CD8-positive, alpha-beta memory T cell (primary cell): ENCODE data around the gene EMD. TPM values are rescaled to one million over a fixed set of nuclear protein-coding genes. Genes with fewer than 3 reads are reported as not detected.

Source experiments
- CTCF ChIA-PET: fragments of 350-600 bp; sonication (Branson Sonifier 250); formaldehyde crosslinking; loops from one replicate; lab custom pipeline; 2021; ENCODE audit warnings: antibody characterized with exemption; lab: Charles Lee
- POLR2A ChIA-PET: fragments of 350-600 bp; sonication (Branson Sonifier 250); formaldehyde crosslinking; loops from one replicate; lab custom pipeline; 2021; ENCODE audit warnings: antibody characterized with exemption; lab: Charles Lee
- DNase-seq, 5 donors: peaks; one replicate each; pipeline versions ENCODE4 v3.0.0 to v3.0.0-alpha.2; 2020 to 2022; ENCODE audit warnings: mixed read lengths in 1 of 5
- H3K27ac ChIP-seq: one replicate; pipeline ENCODE4 v1.7.0; 2013; ENCODE audit warnings: low read depth, mild to moderate bottlenecking, low read length, moderate library complexity
- H3K27me3 ChIP-seq: 2 replicates; pipeline ENCODE4 v1.7.0; 2013; ENCODE audit warnings: low read length, mild to moderate bottlenecking; ENCODE audit not compliant: insufficient read depth, poor library complexity, severe bottlenecking
- H3K36me3 ChIP-seq: 2 replicates; pipeline ENCODE4 v1.7.0; 2013; ENCODE audit warnings: mild to moderate bottlenecking, low read length, moderate library complexity; ENCODE audit not compliant: insufficient read depth
- H3K4me1 ChIP-seq: 2 replicates; pipeline ENCODE4 v1.7.0; 2013; ENCODE audit warnings: mild to moderate bottlenecking, low read length, moderate library complexity; ENCODE audit not compliant: insufficient read depth
- H3K4me3 ChIP-seq: 2 replicates; pipeline ENCODE4 v1.7.0; 2013; ENCODE audit warnings: mild to moderate bottlenecking, low read length
- H3K9me3 ChIP-seq: 2 replicates; pipeline ENCODE4 v1.7.0; 2013; ENCODE audit warnings: mild to moderate bottlenecking, low read length
- H3K27ac Mint-ChIP-seq, 8 donors: one replicate each; pipeline ENCODE4 v1.8.0; 2020 to 2021; ENCODE audit warnings: mixed read lengths in 8 of 8, mild to moderate bottlenecking in 6 of 8, inconsistent platforms in 3 of 8, moderate library complexity in 3 of 8
- H3K27me3 Mint-ChIP-seq, 2 donors: one replicate each; pipeline ENCODE4 v1.8.0; 2020 to 2021; ENCODE audit warnings: mixed read lengths in 2 of 2, mild to moderate bottlenecking in 1 of 2, moderate library complexity in 1 of 2
- H3K36me3 Mint-ChIP-seq, 3 donors: one replicate each; pipeline ENCODE4 v1.8.0; 2020 to 2021; ENCODE audit warnings: mixed read lengths in 3 of 3, inconsistent platforms in 1 of 3, mild to moderate bottlenecking in 1 of 3
- H3K4me1 Mint-ChIP-seq, 3 donors: one replicate each; pipeline ENCODE4 v1.8.0; 2020 to 2021; ENCODE audit warnings: mixed read lengths in 3 of 3, inconsistent platforms in 1 of 3, mild to moderate bottlenecking in 1 of 3
- H3K4me3 Mint-ChIP-seq, 7 donors: one replicate each; pipeline ENCODE4 v1.8.0; 2020 to 2021; ENCODE audit warnings: mixed read lengths in 7 of 7, mild to moderate bottlenecking in 6 of 7, moderate library complexity in 4 of 7, inconsistent platforms in 2 of 7
- H3K9me3 Mint-ChIP-seq, 5 donors: one replicate each; pipeline ENCODE4 v1.8.0; 2020 to 2022; ENCODE audit warnings: mixed read lengths in 5 of 5, mild to moderate bottlenecking in 3 of 5, moderate library complexity in 2 of 5, inconsistent platforms in 1 of 5
- polyA plus RNA-seq: library from polyadenylated mRNA; unstranded; fragments of 300-500 nt; fragmentation: Illumina TruSeq; gene quantifications from one replicate; pipeline ENCODE4 v1.2.3, GENCODE V29; 2021
- total RNA-seq, 2 experiments: library from RNA; stranded (reverse); gene quantifications; one replicate each; pipeline ENCODE4 v1.2.3, GENCODE V29; 2021

The EMD gene
- total and polyA plus RNA-seq, 3 experiments from 2014 or later = 37.2 to 119 (median 107) TPM

DNA sequence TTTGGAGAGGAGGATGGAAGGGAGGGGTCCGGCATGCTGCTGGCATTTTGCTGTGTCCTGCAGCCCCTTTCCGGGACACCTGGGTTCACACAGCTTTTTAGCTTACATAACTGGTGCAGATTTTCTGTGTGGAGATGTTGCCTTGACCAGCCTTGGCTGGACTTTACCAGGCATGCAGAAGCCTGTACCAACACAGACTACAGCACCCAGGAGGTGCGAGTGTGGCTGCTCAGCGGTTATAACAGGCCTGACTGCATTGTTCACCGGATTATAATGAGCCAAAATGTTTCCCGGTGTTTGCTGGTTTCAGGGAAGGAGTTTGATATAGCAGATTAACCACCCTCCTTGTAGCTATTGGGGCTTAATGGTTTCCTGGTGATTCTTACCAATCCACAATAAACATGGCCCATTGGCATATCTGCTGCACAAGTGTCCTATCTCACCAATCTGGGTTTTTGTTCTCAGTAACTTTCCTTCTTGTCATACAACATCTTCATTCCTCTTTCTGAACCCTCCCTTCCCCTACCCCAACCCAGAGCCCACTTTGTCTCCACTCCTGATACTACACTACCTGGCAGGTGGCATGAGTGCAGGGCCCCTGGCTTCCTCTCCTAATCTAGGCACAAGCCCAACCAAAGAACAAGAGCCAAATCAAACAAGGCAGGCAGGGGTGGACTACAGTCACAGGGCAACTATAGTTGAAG is 23.0 kb downstream of the EMD start:
- Histone ChIP-seq H3K4me3 (no peak overlapping the region), H3K27ac (no peak overlapping the region), H3K36me3 (peaks cover 22% of the 10 kb centered on the region), H3K27me3 (no peaks in the 10 kb centered on the region), H3K4me1 (peaks cover 14% of the 10 kb centered on the region), H3K9me3 (no peaks in the 10 kb centered on the region)
- Mint-ChIP-seq H3K27me3 (peaks cover 0 to 25% of the 10 kb centered on the region in 2 donors), H3K9me3 (no peaks in the 10 kb centered on the region), H3K4me1 (peaks cover 17 to 31% (median 21%) of the 10 kb centered on the region in 3 donors), H3K36me3 (peaks cover 11 to 44% (median 11%) of the 10 kb centered on the region in 3 donors), H3K4me3 (peak overlapping the region in 1 of 7 donors; percentile 19), H3K27ac (peak overlapping the region in 5 of 8 donors; percentile 12 to 92 (median 60))
- ChIA-PET POLR2A (no interaction called here), CTCF (no interaction called here)
- DNase-seq = no peak

DNA sequence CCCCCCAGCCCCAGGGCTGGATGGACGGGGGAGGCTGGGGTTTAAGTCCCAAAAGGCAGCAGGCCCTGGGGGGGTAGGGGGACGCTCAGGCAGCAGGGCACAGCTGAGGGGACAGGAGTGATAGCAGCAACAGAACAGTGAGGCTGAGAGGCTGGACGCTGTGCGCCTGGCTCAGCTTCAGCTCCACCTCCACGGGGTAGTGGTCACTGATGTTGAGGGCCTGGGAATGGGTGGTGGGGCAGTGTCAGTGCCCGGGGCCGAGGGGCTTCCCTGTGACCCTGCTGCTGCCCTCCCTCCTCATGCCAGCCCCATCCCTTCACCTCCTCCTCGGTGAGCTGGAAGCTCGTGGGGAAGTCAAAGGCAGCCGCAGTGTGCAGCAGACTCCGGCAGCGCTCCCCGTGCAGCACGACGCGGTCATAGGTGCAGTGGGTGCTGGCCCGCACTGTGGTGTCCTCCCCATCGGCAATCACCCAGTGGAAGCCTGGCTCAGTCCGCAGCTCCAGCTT is 23.6 kb downstream of the EMD start:
- Mint-ChIP-seq H3K4me3 (no peak overlapping the region), H3K36me3 (peaks cover 11 to 44% (median 11%) of the 10 kb centered on the region in 3 donors), H3K27me3 (peaks cover 0 to 25% of the 10 kb centered on the region in 2 donors), H3K27ac (peak overlapping the region in 4 of 8 donors; percentile 28 to 91 (median 76)), H3K4me1 (peaks cover 16 to 30% (median 21%) of the 10 kb centered on the region in 3 donors), H3K9me3 (no peaks in the 10 kb centered on the region)
- peaks cover 22% of the 10 kb centered on the region for H3K36me3 ChIP-seq
- POLR2A ChIA-PET = no interaction called here
- H3K27me3 ChIP-seq = no peaks in the 10 kb centered on the region
- no peak overlapping the region for H3K27ac ChIP-seq
- no peak for DNase-seq
- H3K4me1 ChIP-seq = peaks cover 14% of the 10 kb centered on the region
- no peak overlapping the region for H3K4me3 ChIP-seq
- CTCF ChIA-PET = no interaction called here
- no peaks in the 10 kb centered on the region for H3K9me3 ChIP-seq

DNA sequence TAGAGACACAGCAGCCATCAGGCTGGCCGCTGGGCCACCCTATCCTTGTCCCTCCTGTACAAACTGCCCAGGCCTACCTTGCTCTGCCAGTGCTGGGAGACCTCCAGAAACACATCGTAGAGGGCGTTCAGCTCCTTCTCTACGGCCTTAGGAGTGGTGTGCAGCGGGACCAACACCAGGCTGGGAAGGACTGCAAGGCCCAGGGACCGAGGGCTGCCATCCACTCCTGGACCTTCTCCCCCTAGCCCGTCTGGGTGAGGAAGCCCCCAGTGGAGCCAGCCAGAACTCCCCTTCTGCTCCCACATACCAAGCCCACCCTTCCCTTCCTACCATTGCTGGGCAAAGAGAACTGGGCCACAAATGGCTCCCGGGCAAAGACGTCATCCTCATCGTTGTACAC is 24.1 kb downstream of the EMD start:
- Mint-ChIP-seq H3K4me1 (peaks cover 16 to 27% (median 19%) of the 10 kb centered on the region in 3 donors), H3K4me3 (peak overlapping the region in 1 of 7 donors; percentile 45), H3K36me3 (peaks cover 11 to 41% (median 11%) of the 10 kb centered on the region in 3 donors), H3K27me3 (peaks cover 0 to 23% of the 10 kb centered on the region in 2 donors), H3K27ac (peak overlapping the region in 2 of 8 donors; percentile 79 to 91), H3K9me3 (no peaks in the 10 kb centered on the region)
- peaks cover 22% of the 10 kb centered on the region for H3K36me3 ChIP-seq
- H3K4me1 ChIP-seq = peaks cover 14% of the 10 kb centered on the region
- H3K4me3 ChIP-seq = no peak overlapping the region
- H3K27me3 ChIP-seq = no peaks in the 10 kb centered on the region
- POLR2A ChIA-PET = interaction anchor here (0.6 kb wide), 1 partner anchor 140 kb away, joined by 4 read pairs; no protein-coding TSS in a partner anchor
- H3K9me3 ChIP-seq = no peaks in the 10 kb centered on the region
- CTCF ChIA-PET = no interaction called here
- no peak overlapping the region for H3K27ac ChIP-seq
- DNase-seq = no peak

DNA sequence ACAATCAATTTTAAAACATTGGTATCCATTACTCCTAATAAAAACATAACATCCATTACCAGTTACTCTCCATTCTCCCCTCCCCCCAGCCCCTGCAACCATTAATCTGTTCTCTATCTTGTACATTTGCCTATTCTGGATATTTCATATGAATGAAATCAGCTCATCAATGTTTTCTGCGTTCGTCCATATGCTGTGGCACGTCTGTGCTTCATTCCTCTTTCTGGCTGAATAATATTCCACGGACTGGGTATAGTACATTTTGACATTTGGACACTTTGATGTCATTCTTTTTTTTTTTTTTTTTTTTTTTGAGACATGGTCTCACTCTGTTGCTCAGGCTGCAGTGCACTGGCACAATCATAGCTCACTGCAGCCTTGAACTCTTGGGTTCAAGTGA is 24.8 kb downstream of the EMD start:
- CTCF ChIA-PET = no interaction called here
- no peaks in the 10 kb centered on the region for H3K9me3 Mint-ChIP-seq
- POLR2A ChIA-PET = interaction anchor here (0.6 kb wide), 2 partner anchors 26 to 139 kb away, joined by 4 to 9 read pairs; no protein-coding TSS in a partner anchor
- Histone ChIP-seq H3K27me3 (no peaks in the 10 kb centered on the region), H3K9me3 (no peaks in the 10 kb centered on the region), H3K36me3 (peaks cover 22% of the 10 kb centered on the region), H3K27ac (no peak overlapping the region), H3K4me1 (peaks cover 14% of the 10 kb centered on the region), H3K4me3 (no peak overlapping the region)
- peak overlapping the region in 1 of 7 donors; percentile 45 for H3K4me3 Mint-ChIP-seq
- peaks cover 11 to 30% (median 16%) of the 10 kb centered on the region in 3 donors for H3K4me1 Mint-ChIP-seq
- peaks cover 8 to 34% (median 8%) of the 10 kb centered on the region in 3 donors for H3K36me3 Mint-ChIP-seq
- H3K27ac Mint-ChIP-seq = peak overlapping the region in 2 of 8 donors; percentile 49 to 79
- no peak for DNase-seq
- H3K27me3 Mint-ChIP-seq = peaks cover 0 to 21% of the 10 kb centered on the region in 2 donors

DNA sequence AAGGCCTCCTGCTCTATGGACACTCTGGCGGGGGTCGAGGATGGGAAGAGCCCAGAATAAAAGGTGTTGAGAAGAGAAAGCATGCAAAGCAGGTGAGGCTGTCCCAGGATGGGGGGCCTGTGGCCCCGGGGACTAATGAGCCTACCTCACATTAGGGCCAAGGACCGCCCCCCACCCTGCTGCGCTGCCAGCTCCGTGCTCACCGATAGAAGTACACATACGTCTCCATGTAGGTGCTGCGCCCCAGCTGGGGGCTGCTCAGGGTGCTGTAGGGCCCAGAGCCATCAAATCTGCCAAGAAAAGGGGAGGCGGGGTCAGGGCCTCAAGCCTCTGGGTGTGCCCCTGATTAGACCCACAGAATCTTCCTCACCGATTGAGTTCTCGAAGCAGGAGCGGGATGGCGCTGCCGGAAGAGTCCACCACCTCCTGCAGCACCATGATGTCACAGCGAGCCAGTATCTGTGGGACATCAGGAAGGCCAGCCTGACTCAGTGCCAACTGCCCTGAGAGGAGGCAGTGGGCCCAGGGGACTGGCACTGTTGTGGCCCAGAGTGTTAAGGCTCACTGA is 25.6 kb downstream of the EMD start:
- Mint-ChIP-seq H3K27me3 (peaks cover 0 to 15% of the 10 kb centered on the region in 2 donors), H3K4me1 (peaks cover 2 to 24% (median 8%) of the 10 kb centered on the region in 3 donors), H3K36me3 (peaks cover 1 to 25% (median 2%) of the 10 kb centered on the region in 3 donors), H3K9me3 (no peaks in the 10 kb centered on the region), H3K27ac (no peak overlapping the region), H3K4me3 (no peak overlapping the region)
- CTCF ChIA-PET = no interaction called here
- Histone ChIP-seq H3K9me3 (no peaks in the 10 kb centered on the region), H3K4me3 (no peak overlapping the region), H3K4me1 (peaks cover 6% of the 10 kb centered on the region), H3K27me3 (no peaks in the 10 kb centered on the region), H3K27ac (no peak overlapping the region), H3K36me3 (peaks cover 15% of the 10 kb centered on the region)
- POLR2A ChIA-PET = no interaction called here
- no peak for DNase-seq

DNA sequence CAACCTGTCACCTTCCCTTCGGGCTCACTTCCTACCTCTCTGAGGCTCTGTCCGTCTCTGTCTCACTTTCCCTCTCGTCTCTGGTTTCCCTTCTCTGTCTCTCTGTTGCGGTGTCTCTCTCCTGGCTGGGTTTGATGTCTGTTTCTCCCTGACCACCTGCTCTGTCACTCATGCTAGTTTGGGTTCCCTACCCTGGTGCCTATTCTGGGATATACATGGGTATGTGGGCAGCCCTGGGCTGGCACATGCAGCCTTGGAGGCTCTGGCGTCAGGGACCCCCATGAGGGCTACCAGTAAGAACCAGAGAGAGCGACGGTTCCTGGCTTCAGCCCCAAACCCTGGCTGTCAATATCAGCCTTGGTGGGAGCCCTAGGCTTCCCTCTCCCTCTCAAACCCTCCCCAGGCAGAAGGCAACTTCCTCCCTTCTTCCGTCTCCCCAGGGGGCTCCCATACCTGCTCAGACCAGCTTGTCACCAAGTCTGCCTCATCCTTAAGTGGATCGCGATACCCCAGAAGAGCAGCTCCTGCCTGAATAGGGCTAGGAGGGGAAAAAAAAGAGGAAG is 29.6 kb downstream of the EMD start:
- Histone ChIP-seq H3K4me1 (peaks cover 9% of the 10 kb centered on the region), H3K9me3 (no peaks in the 10 kb centered on the region), H3K4me3 (no peak overlapping the region), H3K27me3 (no peaks in the 10 kb centered on the region), H3K36me3 (no peaks in the 10 kb centered on the region), H3K27ac (peak overlapping the region; percentile 24)
- Mint-ChIP-seq H3K9me3 (no peaks in the 10 kb centered on the region), H3K27me3 (peaks cover 0 to 7% of the 10 kb centered on the region in 2 donors), H3K27ac (peak overlapping the region in 4 of 8 donors; percentile 23 to 88 (median 72)), H3K4me1 (peaks cover 7 to 23% (median 10%) of the 10 kb centered on the region in 3 donors), H3K36me3 (peaks cover 0 to 5% (median under 1%) of the 10 kb centered on the region in 3 donors), H3K4me3 (peak overlapping the region in 6 of 7 donors; percentile 12 to 71 (median 43))
- ChIA-PET CTCF (no interaction called here), POLR2A (interaction anchor here (2.1 kb wide), 1 partner anchor 9 kb away, joined by 12 read pairs; the partner anchor contains the start of gene RPL10)
- no peak for DNase-seq

DNA sequence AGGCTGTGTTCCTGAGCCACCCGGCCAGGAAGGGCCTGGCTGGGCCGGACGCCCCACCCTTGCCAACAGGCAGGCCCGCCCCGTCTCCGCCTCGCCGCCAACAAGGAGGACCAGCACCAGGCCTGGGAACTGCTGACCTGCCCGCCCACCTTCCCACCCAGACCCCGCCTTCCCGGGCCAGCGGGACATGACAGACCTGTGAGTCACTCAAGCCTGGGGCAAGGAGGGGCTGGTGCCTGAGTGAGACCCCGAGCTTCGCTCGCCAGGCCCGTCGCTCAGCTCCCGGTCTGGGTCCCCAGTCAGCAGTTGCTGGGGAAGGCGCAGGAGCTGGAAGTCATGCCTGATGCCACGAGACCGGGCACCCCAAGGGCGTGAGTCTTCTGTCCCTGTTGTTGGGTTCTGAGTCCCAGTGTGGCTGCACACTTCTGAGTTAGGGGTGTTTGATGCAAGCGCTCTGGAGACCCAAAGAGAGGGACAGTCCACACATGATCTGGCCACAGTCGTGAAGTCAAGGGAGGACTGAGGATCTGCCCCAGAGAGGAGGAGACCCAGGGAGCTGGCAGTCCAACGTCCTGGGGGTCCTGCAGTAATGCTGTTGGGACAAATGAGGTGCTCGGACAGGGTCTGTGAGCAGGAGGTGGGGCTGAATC is 30.3 kb downstream of the EMD start, which contains the start of gene DNASE1L1:
TSS of gene DNASE1L1 (minus strand) at position 33 of the 650 bp plus-strand sequence. CDS start 3,686 bp downstream, outside the sequence.
- Mint-ChIP-seq H3K4me1 (peaks cover 7 to 23% (median 10%) of the 10 kb centered on the region in 3 donors), H3K36me3 (peaks cover 0 to 5% (median 2%) of the 10 kb centered on the region in 3 donors), H3K27ac (peak within 1 kb of the TSS in 6 of 8 donors; percentile 23 to 88 (median 48)), H3K4me3 (peak within 1 kb of the TSS; percentile 27 to 71 (median 48)), H3K9me3 (no peaks in the 10 kb centered on the region), H3K27me3 (peaks cover 0 to 9% of the 10 kb centered on the region in 2 donors)
- ChIA-PET POLR2A (interaction anchor here (2.1 kb wide), 1 partner anchor 10 kb away, joined by 12 read pairs; the partner anchor contains the start of gene RPL10), CTCF (interaction anchor here (1.3 to 1.6 kb wide), 2 partner anchors 9 to 133 kb away, joined by 3 to 4 read pairs; no protein-coding TSS in a partner anchor)
- Histone ChIP-seq H3K4me1 (peaks cover 9% of the 10 kb centered on the region), H3K4me3 (no peak within 1 kb of the TSS), H3K9me3 (no peaks in the 10 kb centered on the region), H3K27ac (peak within 1 kb of the TSS; percentile 51), H3K36me3 (no peaks in the 10 kb centered on the region), H3K27me3 (no peaks in the 10 kb centered on the region)
- peak in 1 of 5 donors; percentile 18 for DNase-seq
